GM13977 (cell line): ENCODE data around the gene DNAJC16.

ENCODE experiments used
- DNase-seq: peaks from one replicate; pipeline ENCODE4 v3.0.0; 2012; ENCODE audit warnings: low spot score
- in situ Hi-C: fragments of 300-500 bp; cut with MboI; formaldehyde crosslinking; loops from one replicate; pipeline ENCODE4 v1.12.0; 2022; ENCODE audit warnings: low sequenced_read_pairs, low pct_unique_long_range_greater_than_20kb, mixed read lengths, inconsistent platforms; ENCODE audit not compliant: unreplicated experiment
- TF ChIP-seq, protein P1 (sequence below): IDR thresholded peaks from 2 replicates; pipeline ENCODE4 v1.5.1; 2012; ENCODE audit warnings: mild to moderate bottlenecking, control low read depth; ENCODE audit not compliant: insufficient read depth; ENCODE audit errors: extremely low read depth, missing control alignments

Gene DNAJC16

GRCh38 chr1:15605398-15606383 lies 79.0 kb downstream of the DNAJC16 start:
- DNase-seq, result no peak
- TF ChIP-seq, protein P1, sequence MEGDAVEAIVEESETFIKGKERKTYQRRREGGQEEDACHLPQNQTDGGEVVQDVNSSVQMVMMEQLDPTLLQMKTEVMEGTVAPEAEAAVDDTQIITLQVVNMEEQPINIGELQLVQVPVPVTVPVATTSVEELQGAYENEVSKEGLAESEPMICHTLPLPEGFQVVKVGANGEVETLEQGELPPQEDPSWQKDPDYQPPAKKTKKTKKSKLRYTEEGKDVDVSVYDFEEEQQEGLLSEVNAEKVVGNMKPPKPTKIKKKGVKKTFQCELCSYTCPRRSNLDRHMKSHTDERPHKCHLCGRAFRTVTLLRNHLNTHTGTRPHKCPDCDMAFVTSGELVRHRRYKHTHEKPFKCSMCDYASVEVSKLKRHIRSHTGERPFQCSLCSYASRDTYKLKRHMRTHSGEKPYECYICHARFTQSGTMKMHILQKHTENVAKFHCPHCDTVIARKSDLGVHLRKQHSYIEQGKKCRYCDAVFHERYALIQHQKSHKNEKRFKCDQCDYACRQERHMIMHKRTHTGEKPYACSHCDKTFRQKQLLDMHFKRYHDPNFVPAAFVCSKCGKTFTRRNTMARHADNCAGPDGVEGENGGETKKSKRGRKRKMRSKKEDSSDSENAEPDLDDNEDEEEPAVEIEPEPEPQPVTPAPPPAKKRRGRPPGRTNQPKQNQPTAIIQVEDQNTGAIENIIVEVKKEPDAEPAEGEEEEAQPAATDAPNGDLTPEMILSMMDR, result no peak
- in situ Hi-C loops, result no loop called here

- in situ Hi-C loops, result no loop called here
- DNase-seq, result no peak
- TF ChIP-seq, protein P1, result no peak
Observed at GRCh38 chr1:15609631-15610030, 83.0 kb downstream of the DNAJC16 start.

DNA sequence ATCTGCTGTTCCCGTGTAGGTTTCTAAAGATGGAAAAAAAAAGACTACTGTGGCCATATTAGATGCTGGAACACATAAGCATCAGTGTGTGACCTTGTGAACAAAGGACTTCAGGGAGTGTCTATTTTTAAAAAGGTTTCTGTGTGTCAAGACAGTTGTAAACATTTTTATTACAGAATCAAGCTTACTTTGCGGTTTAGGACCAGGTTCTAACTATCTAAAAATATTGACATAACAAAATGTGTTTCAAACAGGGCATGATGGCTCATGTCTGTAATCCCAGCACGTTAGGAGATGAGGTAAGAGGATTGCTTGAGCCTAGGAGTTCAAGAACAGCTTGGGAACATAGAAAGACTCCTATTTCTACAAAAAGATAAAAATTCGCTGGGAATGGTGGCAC lies 83.5 kb downstream of the DNAJC16 start:
- in situ Hi-C loops, result no loop called here
- no peak for DNase-seq

DNA sequence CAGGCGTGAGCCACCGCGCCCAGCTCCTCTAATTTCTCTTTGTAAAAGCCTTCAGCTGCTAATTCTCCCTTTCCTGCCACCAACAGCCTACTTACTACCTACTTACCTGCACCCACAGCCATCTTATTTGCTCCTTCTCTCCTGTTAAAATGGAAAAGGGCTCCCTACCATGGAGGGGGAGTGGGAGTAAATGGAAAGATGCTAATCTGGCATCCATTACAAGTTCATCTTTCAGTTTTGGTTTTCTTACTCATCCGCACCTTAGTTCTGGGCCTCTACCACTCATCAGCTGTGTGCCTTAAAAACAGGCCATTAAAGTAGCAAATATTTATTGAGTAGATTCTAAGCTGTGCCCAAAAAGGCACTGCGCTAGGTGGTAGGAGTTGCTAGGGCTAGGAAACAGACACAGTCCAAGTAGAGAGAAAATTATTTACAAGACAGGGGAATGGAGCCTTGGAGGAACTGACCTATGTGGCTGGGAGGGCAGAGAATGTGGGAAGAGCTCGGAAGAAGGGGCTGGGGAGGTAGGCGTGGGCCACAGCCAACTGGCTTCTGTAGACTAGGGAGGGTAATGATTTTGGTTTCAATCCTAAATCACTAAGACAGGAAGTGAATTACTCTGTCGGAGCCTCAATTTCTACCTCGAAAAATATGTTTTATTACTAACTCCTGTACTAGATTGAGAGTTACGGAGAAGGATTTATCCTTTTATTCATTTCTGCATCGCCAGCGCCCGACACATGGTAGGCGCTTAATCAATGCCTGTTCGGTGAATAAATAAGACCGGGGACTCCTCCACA lies 89.9 kb downstream of the DNAJC16 start:
- in situ Hi-C loops, result no loop called here
- TF ChIP-seq, protein P1, result no peak
- DNase-seq, result peak; percentile 27

More for the DNA sequence above, 83.5 kb downstream of the DNAJC16 start:
- TF ChIP-seq, protein P1, result no peak

DNA sequence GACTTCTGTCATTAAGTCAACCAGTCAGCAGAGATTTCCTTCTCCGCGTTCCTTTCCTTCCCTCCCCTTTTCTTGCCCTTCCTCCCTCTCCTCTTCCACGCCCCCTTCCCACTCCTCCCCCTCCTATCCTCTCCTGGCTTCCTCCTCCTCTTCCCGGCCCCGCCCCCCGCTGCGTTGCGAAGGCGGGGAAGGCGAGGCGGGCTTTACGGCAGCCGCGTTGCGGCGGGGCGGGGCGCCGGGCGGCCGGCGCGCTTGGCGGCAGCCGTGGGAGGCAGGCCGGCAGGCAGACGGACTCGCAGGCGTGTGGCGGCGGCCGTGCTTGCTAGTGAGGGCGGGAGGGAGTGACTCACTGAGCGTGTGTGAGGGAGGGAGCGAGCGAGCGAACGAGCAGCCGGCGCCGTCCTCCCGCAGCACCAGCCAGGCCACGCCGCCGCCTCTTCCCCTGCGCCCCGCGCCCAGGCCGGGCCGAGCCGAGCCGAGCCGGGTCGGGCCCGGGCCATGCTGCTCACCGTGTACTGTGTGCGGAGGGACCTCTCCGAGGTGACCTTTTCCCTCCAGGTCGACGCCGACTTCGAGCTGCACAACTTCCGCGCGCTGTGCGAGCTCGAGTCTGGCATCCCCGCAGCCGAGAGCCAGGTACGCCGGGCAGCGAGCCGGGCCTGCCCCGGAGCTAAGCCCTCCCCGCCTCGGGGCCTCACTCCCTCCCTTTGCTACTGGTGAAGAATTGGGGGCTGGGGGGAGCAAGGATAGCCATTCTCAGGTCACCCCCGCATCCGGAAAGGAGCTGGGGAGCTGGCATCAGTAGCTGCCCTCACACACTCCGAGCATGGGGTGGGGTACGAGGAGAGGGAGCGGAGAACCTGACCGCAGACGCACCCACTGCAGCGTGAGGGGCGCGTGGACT lies 90.8 kb downstream of the DNAJC16 start, which contains the start of gene DDI2:
Gene DDI2 (plus strand): TSS at position 286 of the 904 bp plus-strand sequence. CDS start 213 bp downstream, at position 499.
- TF ChIP-seq, protein P1, result no peak
- peak; percentile 95 for DNase-seq
- in situ Hi-C loops, result no loop called here

GRCh38 chr1:15618077-15618654 lies 91.5 kb downstream of the DNAJC16 start:
- in situ Hi-C loops, result no loop called here
- DNase-seq, result peak; percentile 61

More at GRCh38 chr1:15618077-15618654, 91.5 kb downstream of the DNAJC16 start:
- TF ChIP-seq, protein P1, result no peak
